H9 (cell line): Measurements from ENCODE around the gene ATP8A1. TPM values are rescaled to one million over a fixed set of nuclear protein-coding genes. Genes with fewer than 3 reads are reported as not detected.

ENCODE experiments used
- DNase-seq: peaks from one replicate; pipeline ENCODE4 v3.0.0-alpha.2; 2017
- H2AFZ ChIP-seq: one replicate; pipeline ENCODE4 v1.6.1; 2013; ENCODE audit warnings: mild to moderate bottlenecking, low read length, control low read depth, moderate library complexity
- H2AK5ac ChIP-seq: 2 replicates; pipeline ENCODE4 v1.6.1; 2013; ENCODE audit warnings: low read length, control low read depth, mixed read lengths; ENCODE audit not compliant: insufficient read length
- H2BK120ac ChIP-seq: one replicate; pipeline ENCODE4 v1.6.1; 2013; ENCODE audit warnings: low read depth, mild to moderate bottlenecking, low read length, control low read depth, inconsistent platforms; ENCODE audit not compliant: poor library complexity, severe bottlenecking
- H2BK12ac ChIP-seq: 2 replicates; pipeline ENCODE4 v1.6.1; 2013; ENCODE audit warnings: low read length, control low read depth, mixed read lengths, low read depth; ENCODE audit not compliant: insufficient read length
- H2BK15ac ChIP-seq: 2 replicates; pipeline ENCODE4 v1.6.1; 2013; ENCODE audit warnings: low read depth, low read length, control low read depth
- H2BK20ac ChIP-seq: one replicate; pipeline ENCODE4 v1.6.1; 2013; ENCODE audit warnings: low read depth, mild to moderate bottlenecking, low read length, control low read depth, inconsistent platforms; ENCODE audit not compliant: poor library complexity, severe bottlenecking
- H2BK5ac ChIP-seq: 2 replicates; pipeline ENCODE4 v1.6.1; 2013; ENCODE audit warnings: low read length, control low read depth, mixed read lengths; ENCODE audit not compliant: insufficient read length
- H3K14ac ChIP-seq: 2 replicates; pipeline ENCODE4 v1.6.1; 2013; ENCODE audit warnings: low read length, control low read depth; ENCODE audit not compliant: insufficient read depth
- H3K18ac ChIP-seq: 2 replicates; pipeline ENCODE4 v1.6.1; 2013; ENCODE audit warnings: low read depth, mild to moderate bottlenecking, mixed read lengths, low read length, control low read depth; ENCODE audit not compliant: insufficient read length
- H3K23ac ChIP-seq: 2 replicates; pipeline ENCODE4 v1.6.1; 2013; ENCODE audit warnings: low read length, control low read depth, mixed read lengths, low read depth; ENCODE audit not compliant: insufficient read length
- H3K23me2 ChIP-seq: 2 replicates; pipeline ENCODE4 v1.6.1; 2013; ENCODE audit warnings: low read depth, mild to moderate bottlenecking, mixed read lengths, low read length, control low read depth; ENCODE audit not compliant: insufficient read length, poor library complexity, severe bottlenecking
- H3K27ac ChIP-seq: 2 replicates; pipeline ENCODE4 v1.5.1; 2013; ENCODE audit warnings: low read length, control low read depth, mixed read lengths, low read depth; ENCODE audit not compliant: insufficient read length
- H3K27me3 ChIP-seq: 2 replicates; pipeline ENCODE4 v1.6.1; 2013; ENCODE audit warnings: low read length, control low read depth, inconsistent platforms; ENCODE audit not compliant: insufficient read depth
- H3K4ac ChIP-seq: 2 replicates; pipeline ENCODE4 v1.6.1; 2013; ENCODE audit warnings: low read depth, mild to moderate bottlenecking, control low read depth, inconsistent platforms, low read length, moderate library complexity
- H3K4me1 ChIP-seq: 2 replicates; pipeline ENCODE4 v1.6.1; 2013; ENCODE audit warnings: low read length, control low read depth, inconsistent platforms; ENCODE audit not compliant: insufficient read depth
- H3K4me2 ChIP-seq: 2 replicates; pipeline ENCODE4 v1.6.1; 2013; ENCODE audit warnings: low read length, control low read depth, mixed read lengths; ENCODE audit not compliant: insufficient read length, insufficient read depth
- H3K56ac ChIP-seq: 2 replicates; pipeline ENCODE4 v1.6.1; 2013; ENCODE audit warnings: low read depth, mild to moderate bottlenecking, mixed read lengths, low read length, control low read depth; ENCODE audit not compliant: insufficient read length
- H3K79me1 ChIP-seq: 2 replicates; pipeline ENCODE4 v1.6.1; 2013; ENCODE audit warnings: low read depth, mild to moderate bottlenecking, moderate library complexity, low read length, control low read depth, inconsistent platforms; ENCODE audit not compliant: insufficient read depth, poor library complexity, severe bottlenecking
- H3K79me2 ChIP-seq: 2 replicates; pipeline ENCODE4 v1.6.1; 2013; ENCODE audit warnings: low read length, control low read depth, inconsistent platforms; ENCODE audit not compliant: insufficient read depth
- H3K9ac ChIP-seq: 2 replicates; pipeline ENCODE4 v1.6.1; 2013; ENCODE audit warnings: low read length, control low read depth, mixed read lengths; ENCODE audit not compliant: insufficient read length; ENCODE audit errors: extremely low read depth
- H3K9me3 ChIP-seq: one replicate; pipeline ENCODE4 v1.6.1; 2013; ENCODE audit warnings: low read depth, low read length, inconsistent platforms; ENCODE audit not compliant: control insufficient read depth
- H3T11ph ChIP-seq: one replicate; pipeline ENCODE4 v1.6.1; 2013; ENCODE audit warnings: mild to moderate bottlenecking, low read length, control low read depth, inconsistent platforms
- H4K20me1 ChIP-seq: one replicate; pipeline ENCODE4 v1.6.1; 2013; ENCODE audit not compliant: control insufficient read depth, insufficient read length, insufficient read depth
- H4K5ac ChIP-seq: 2 replicates; pipeline ENCODE4 v1.6.1; 2013; ENCODE audit warnings: low read depth, mild to moderate bottlenecking, mixed read lengths, low read length, control low read depth; ENCODE audit not compliant: insufficient read length
- H4K8ac ChIP-seq: replicated peaks from 2 replicates; pipeline ENCODE4 v1.6.1; 2013; ENCODE audit warnings: low read length, control low read depth, mixed read lengths, low read depth; ENCODE audit not compliant: insufficient read length
- H4K91ac ChIP-seq: 2 replicates; pipeline ENCODE4 v1.6.1; 2013; ENCODE audit warnings: low read depth, mild to moderate bottlenecking, moderate library complexity, mixed read lengths, low read length, control low read depth; ENCODE audit not compliant: insufficient read length
- H3K27ac Mint-ChIP-seq, 3 experiments: 2 replicates in 2 of 3; 3 replicates in 1 of 3; pipeline ENCODE4 v1.8.0; 2020 to 2021; ENCODE audit warnings: mixed read lengths in 3 of 3, mild to moderate bottlenecking in 1 of 3, moderate library complexity in 1 of 3
- H3K27me3 Mint-ChIP-seq: 2 replicates; pipeline ENCODE4 v1.8.0; 2021; ENCODE audit warnings: low read depth, mild to moderate bottlenecking, moderate library complexity, mixed read lengths
- H3K36me3 Mint-ChIP-seq, 3 experiments: 2 replicates in 2 of 3; 3 replicates in 1 of 3; pipeline ENCODE4 v1.8.0; 2020 to 2021; ENCODE audit warnings: low read depth in 3 of 3, mixed read lengths in 3 of 3; ENCODE audit not compliant: insufficient read depth in 1 of 3
- H3K4me1 Mint-ChIP-seq, 2 experiments: 2 replicates each; pipeline ENCODE4 v1.8.0; 2020; ENCODE audit warnings: mixed read lengths in 2 of 2
- H3K4me3 Mint-ChIP-seq, 2 experiments: 2 replicates in 1 of 2; 3 replicates in 1 of 2; pipeline ENCODE4 v1.8.0; 2020 to 2021; ENCODE audit warnings: mild to moderate bottlenecking in 2 of 2, mixed read lengths in 2 of 2, moderate library complexity in 1 of 2
- H3K9me3 Mint-ChIP-seq, 2 experiments: 2 replicates in 1 of 2; 3 replicates in 1 of 2; pipeline ENCODE4 v1.8.0; 2020; ENCODE audit warnings: mild to moderate bottlenecking in 2 of 2, mixed read lengths in 2 of 2, moderate library complexity in 1 of 2
- WGBS: extraction: QIAGEN DNeasy Blood & Tissue Kit; methylation state at CpG from one replicate; pipeline ENCODE4 v1.1.7; 2013; ENCODE audit warnings: missing lambda C conversion rate, low lambda C conversion rate, mixed read lengths; ENCODE audit not compliant: insufficient read length; ENCODE audit errors: extremely low coverage; 5-methylcytosine and 5-hydroxymethylcytosine counted together
- total RNA-seq: library from RNA; stranded (reverse); gene quantifications from 2 replicates; pipeline ENCODE4 v1.2.1, GENCODE V29; 2021
- TF ChIP-seq, protein P1 (sequence below): fragments of 200-600 bp; sonication (generic); conservative IDR thresholded peaks from 3 replicates; pipeline ENCODE4 v1.8.0; 2021; ENCODE audit warnings: antibody characterized with exemption, mild to moderate bottlenecking

The ATP8A1 gene
- total RNA-seq, 1 experiment from 2014 or later: 5.1 TPM

DNA sequence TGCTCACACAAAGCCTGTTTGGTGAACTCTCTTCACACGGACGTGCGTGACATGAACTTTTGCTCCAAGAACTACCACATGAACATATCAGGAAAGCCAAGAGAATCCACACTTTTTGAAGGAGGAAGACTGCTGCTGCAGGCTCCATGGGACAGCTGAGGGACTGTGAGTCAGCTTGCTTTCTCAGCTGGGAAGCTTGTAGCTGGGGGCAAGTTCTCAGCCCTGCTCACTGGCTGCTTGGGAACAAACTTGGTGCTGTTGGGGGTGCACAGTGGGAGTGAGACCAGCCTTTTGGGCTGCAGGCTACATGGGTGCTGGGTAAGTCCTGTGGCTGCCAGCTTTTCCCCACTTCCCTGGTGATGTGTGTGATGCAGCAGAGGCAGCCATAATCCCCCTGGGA, 123.9 kb downstream of the ATP8A1 start:
- no peaks in the 10 kb centered on the region for H3K79me1 ChIP-seq
- no peaks in the 10 kb centered on the region for H3K4me1 ChIP-seq
- no peak overlapping the region for H3K4me2 ChIP-seq
- H3K14ac ChIP-seq: no peak overlapping the region
- H2BK120ac ChIP-seq: no peak overlapping the region
- DNase-seq: no peak
- H3K79me2 ChIP-seq: no peaks in the 10 kb centered on the region
- no peak overlapping the region for H3K9ac ChIP-seq
- H4K91ac ChIP-seq: no peak overlapping the region
- no peaks in the 10 kb centered on the region for H3K27me3 ChIP-seq
- H4K20me1 ChIP-seq: no peaks in the 10 kb centered on the region
- H3K27ac ChIP-seq: no peak overlapping the region
- no peak overlapping the region for H2BK20ac ChIP-seq
- no peak overlapping the region for H4K5ac ChIP-seq
- H3K23me2 ChIP-seq: no peaks in the 10 kb centered on the region
- no peak overlapping the region for H2AFZ ChIP-seq
- H2BK15ac ChIP-seq: no peak overlapping the region
- no peak overlapping the region for H2BK12ac ChIP-seq
- Mint-ChIP-seq H3K36me3 (peaks cover 9 to 20% (median 18%) of the 10 kb centered on the region in 3 experiments), H3K27me3 (no peaks in the 10 kb centered on the region), H3K4me1 (peaks cover 0 to 2% of the 10 kb centered on the region in 2 experiments; a peak in 2 of 4 replicates), H3K9me3 (no peaks in the 10 kb centered on the region; a peak in 1 of 5 replicates), H3K27ac (no peak overlapping the region), H3K4me3 (no peak overlapping the region)
- WGBS: no CpG with 5 or more reads among the region's 3 CpGs
- H3K9me3 ChIP-seq: no peaks in the 10 kb centered on the region
- no peak overlapping the region for H2BK5ac ChIP-seq
- H3T11ph ChIP-seq: no peak overlapping the region
- no peak overlapping the region for H3K56ac ChIP-seq
- TF ChIP-seq, protein P1, sequence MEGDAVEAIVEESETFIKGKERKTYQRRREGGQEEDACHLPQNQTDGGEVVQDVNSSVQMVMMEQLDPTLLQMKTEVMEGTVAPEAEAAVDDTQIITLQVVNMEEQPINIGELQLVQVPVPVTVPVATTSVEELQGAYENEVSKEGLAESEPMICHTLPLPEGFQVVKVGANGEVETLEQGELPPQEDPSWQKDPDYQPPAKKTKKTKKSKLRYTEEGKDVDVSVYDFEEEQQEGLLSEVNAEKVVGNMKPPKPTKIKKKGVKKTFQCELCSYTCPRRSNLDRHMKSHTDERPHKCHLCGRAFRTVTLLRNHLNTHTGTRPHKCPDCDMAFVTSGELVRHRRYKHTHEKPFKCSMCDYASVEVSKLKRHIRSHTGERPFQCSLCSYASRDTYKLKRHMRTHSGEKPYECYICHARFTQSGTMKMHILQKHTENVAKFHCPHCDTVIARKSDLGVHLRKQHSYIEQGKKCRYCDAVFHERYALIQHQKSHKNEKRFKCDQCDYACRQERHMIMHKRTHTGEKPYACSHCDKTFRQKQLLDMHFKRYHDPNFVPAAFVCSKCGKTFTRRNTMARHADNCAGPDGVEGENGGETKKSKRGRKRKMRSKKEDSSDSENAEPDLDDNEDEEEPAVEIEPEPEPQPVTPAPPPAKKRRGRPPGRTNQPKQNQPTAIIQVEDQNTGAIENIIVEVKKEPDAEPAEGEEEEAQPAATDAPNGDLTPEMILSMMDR: no peak
- no peak overlapping the region for H3K4ac ChIP-seq
- H3K23ac ChIP-seq: no peak overlapping the region
- no peak overlapping the region for H3K18ac ChIP-seq
- H2AK5ac ChIP-seq: no peak overlapping the region
- no peak overlapping the region for H4K8ac ChIP-seq
